ENCODE data around the gene ITPK1. TPM values are rescaled to one million over a fixed set of nuclear protein-coding genes. Genes with fewer than 3 reads are reported as not detected.

ITPK1 gene
- total RNA-seq, 1 experiment from 2014 or later = 25.9 TPM

- Histone ChIP-seq H3K36me3 (ENCODE audit: control insufficient read depth, insufficient read depth, low read length) (no peaks in the 10 kb centered on the region), H3K9me3 (ENCODE audit: control insufficient read depth, insufficient read depth, low read depth, low read length) (no peaks in the 10 kb centered on the region), H3K27me3 (ENCODE audit: control insufficient read depth, insufficient read depth, low read length) (no peaks in the 10 kb centered on the region), H3K4me3 (ENCODE audit: low read depth in 2 of 2, low read length in 2 of 2) (no peak overlapping the region), H3K27ac (ENCODE audit: low read length) (no peak overlapping the region), H3K4me1 (ENCODE audit: control insufficient read depth, insufficient read depth, low read length) (no peaks in the 10 kb centered on the region)
- intact Hi-C loops (cut with micrococcal nuclease; ENCODE audit: unreplicated experiment) = no loop called here
- DNase-seq (ENCODE audit: low read depth, low spot score) = no peak
- ChIA-PET POLR2A (no interaction called here), CTCF (no interaction called here)
- no peak for ATAC-seq
- in situ Hi-C loops (cut with HindIII; ENCODE audit: low pct_unique_long_range_greater_than_20kb, low sequenced_read_pairs) = no loop called here
- TF ChIP-seq POLR2AphosphoS5 (IDR thresholded peaks at IDR 0.05; ENCODE audit: low read depth, low read length) (no peak), TCF7L2 (IDR thresholded peaks at IDR 0.05; ENCODE audit: low read depth, low read length) (no peak), SIN3A (IDR thresholded peaks at IDR 0.05; ENCODE audit: borderline replicate concordance, insufficient read depth, low read depth, low read length) (no peak)
- TF ChIP-seq, protein P1, sequence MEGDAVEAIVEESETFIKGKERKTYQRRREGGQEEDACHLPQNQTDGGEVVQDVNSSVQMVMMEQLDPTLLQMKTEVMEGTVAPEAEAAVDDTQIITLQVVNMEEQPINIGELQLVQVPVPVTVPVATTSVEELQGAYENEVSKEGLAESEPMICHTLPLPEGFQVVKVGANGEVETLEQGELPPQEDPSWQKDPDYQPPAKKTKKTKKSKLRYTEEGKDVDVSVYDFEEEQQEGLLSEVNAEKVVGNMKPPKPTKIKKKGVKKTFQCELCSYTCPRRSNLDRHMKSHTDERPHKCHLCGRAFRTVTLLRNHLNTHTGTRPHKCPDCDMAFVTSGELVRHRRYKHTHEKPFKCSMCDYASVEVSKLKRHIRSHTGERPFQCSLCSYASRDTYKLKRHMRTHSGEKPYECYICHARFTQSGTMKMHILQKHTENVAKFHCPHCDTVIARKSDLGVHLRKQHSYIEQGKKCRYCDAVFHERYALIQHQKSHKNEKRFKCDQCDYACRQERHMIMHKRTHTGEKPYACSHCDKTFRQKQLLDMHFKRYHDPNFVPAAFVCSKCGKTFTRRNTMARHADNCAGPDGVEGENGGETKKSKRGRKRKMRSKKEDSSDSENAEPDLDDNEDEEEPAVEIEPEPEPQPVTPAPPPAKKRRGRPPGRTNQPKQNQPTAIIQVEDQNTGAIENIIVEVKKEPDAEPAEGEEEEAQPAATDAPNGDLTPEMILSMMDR (IDR thresholded peaks at IDR 0.05) = no peak
- BruUV-seq (replicated peaks) = no TSS peak
These were observed 188.1 kb downstream of the ITPK1 start for GRCh38 chr14:92927349-92928257.

- ChIA-PET POLR2A (no interaction called here), CTCF (no interaction called here)
- no peak overlapping the region for H3K4me3 ChIP-seq (ENCODE audit: low read depth in 2 of 2, low read length in 2 of 2)
- DNase-seq (ENCODE audit: low read depth, low spot score) (no peak), ATAC-seq (no peak)
- TF ChIP-seq, protein P2, sequence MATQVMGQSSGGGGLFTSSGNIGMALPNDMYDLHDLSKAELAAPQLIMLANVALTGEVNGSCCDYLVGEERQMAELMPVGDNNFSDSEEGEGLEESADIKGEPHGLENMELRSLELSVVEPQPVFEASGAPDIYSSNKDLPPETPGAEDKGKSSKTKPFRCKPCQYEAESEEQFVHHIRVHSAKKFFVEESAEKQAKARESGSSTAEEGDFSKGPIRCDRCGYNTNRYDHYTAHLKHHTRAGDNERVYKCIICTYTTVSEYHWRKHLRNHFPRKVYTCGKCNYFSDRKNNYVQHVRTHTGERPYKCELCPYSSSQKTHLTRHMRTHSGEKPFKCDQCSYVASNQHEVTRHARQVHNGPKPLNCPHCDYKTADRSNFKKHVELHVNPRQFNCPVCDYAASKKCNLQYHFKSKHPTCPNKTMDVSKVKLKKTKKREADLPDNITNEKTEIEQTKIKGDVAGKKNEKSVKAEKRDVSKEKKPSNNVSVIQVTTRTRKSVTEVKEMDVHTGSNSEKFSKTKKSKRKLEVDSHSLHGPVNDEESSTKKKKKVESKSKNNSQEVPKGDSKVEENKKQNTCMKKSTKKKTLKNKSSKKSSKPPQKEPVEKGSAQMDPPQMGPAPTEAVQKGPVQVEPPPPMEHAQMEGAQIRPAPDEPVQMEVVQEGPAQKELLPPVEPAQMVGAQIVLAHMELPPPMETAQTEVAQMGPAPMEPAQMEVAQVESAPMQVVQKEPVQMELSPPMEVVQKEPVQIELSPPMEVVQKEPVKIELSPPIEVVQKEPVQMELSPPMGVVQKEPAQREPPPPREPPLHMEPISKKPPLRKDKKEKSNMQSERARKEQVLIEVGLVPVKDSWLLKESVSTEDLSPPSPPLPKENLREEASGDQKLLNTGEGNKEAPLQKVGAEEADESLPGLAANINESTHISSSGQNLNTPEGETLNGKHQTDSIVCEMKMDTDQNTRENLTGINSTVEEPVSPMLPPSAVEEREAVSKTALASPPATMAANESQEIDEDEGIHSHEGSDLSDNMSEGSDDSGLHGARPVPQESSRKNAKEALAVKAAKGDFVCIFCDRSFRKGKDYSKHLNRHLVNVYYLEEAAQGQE (IDR thresholded peaks at IDR 0.05; ENCODE audit: insufficient read depth in 1 of 2, low read depth in 2 of 2, low read length in 1 of 2) = no peak
- TF ChIP-seq POLR2AphosphoS5 (IDR thresholded peaks at IDR 0.05; ENCODE audit: low read depth, low read length) (no peak), SIN3A (IDR thresholded peaks at IDR 0.05; ENCODE audit: borderline replicate concordance, insufficient read depth, low read depth, low read length) (no peak), TCF7L2 (IDR thresholded peaks at IDR 0.05; ENCODE audit: low read depth, low read length) (no peak)
- TF ChIP-seq, protein P1 (IDR thresholded peaks at IDR 0.05) = no peak
- BruUV-seq (replicated peaks) = no TSS peak
- no peaks in the 10 kb centered on the region for H3K4me1 ChIP-seq (ENCODE audit: control insufficient read depth, insufficient read depth, low read length)
- no peaks in the 10 kb centered on the region for H3K36me3 ChIP-seq (ENCODE audit: control insufficient read depth, insufficient read depth, low read length)
- no peaks in the 10 kb centered on the region for H3K27me3 ChIP-seq (ENCODE audit: control insufficient read depth, insufficient read depth, low read length)
- intact Hi-C loops (cut with micrococcal nuclease; ENCODE audit: unreplicated experiment) = no loop called here
- in situ Hi-C loops (cut with HindIII; ENCODE audit: low pct_unique_long_range_greater_than_20kb, low sequenced_read_pairs) = no loop called here
- H3K27ac ChIP-seq (ENCODE audit: low read length) = no peak overlapping the region
- no peaks in the 10 kb centered on the region for H3K9me3 ChIP-seq (ENCODE audit: control insufficient read depth, insufficient read depth, low read depth, low read length)
These were observed 188.8 kb downstream of the ITPK1 start for GRCh38 chr14:92926931-92927330.

All from Panc1 (cell line).